ENCODE results near the gene SEC14L2.

- TF ChIP-seq CTCF (conservative IDR thresholded peaks at IDR 0.05) (no peak), EZH2 (IDR thresholded peaks at IDR 0.05; ENCODE audit: low read depth) (no peak)
Measured at GRCh38 chr22:30435674-30436126, 38.9 kb downstream of the SEC14L2 start.
